A673 (cell line): ENCODE results near the gene ZIC4. TPM values are rescaled to one million over a fixed set of nuclear protein-coding genes. Genes with fewer than 3 reads are reported as not detected.

Source experiments
- BruUV-seq: library from RNA; stranded (reverse); fragments of 400-500 nt; replicated peaks from 2 replicates; lab custom pipeline; 2021; lab: Mats Ljungman, UMichigan
- CTCF ChIA-PET: fragments of 300-600 bp; sonication (Branson Sonifier 250); formaldehyde crosslinking; loops from one replicate; lab custom pipeline; 2022; ENCODE audit warnings: antibody characterized with exemption; lab: Charles Lee
- POLR2A ChIA-PET: fragments of 300-600 bp; sonication (Branson Sonifier 250); formaldehyde crosslinking; loops from one replicate; lab custom pipeline; 2022; ENCODE audit warnings: antibody characterized with exemption; ENCODE audit not compliant: low non-redundant PET; lab: Charles Lee
- DNase-seq: peaks from one replicate; pipeline ENCODE4 v3.0.0-alpha.2; 2015; ENCODE audit warnings: low spot score
- H3K27ac ChIP-seq: fragments of 200-600 bp; sonication (generic); 2 replicates; pipeline ENCODE4 v1.5.1; 2016; ENCODE audit warnings: mixed run types, low read depth, mild to moderate bottlenecking, mixed read lengths, antibody characterized with exemption, low read length; ENCODE audit not compliant: poor library complexity, severe bottlenecking
- H3K27me3 ChIP-seq: fragments of 200-600 bp; sonication (generic); replicated peaks from 2 replicates; pipeline ENCODE4 v1.6.1; 2017; ENCODE audit warnings: mixed run types, low read depth, mild to moderate bottlenecking, mixed read lengths, antibody characterized with exemption, low read length; ENCODE audit not compliant: insufficient read depth, poor library complexity
- H3K36me3 ChIP-seq: fragments of 200-600 bp; sonication (generic); 2 replicates; pipeline ENCODE4 v1.6.1; 2016; ENCODE audit warnings: mixed run types, mild to moderate bottlenecking, mixed read lengths, antibody characterized with exemption, low read length; ENCODE audit not compliant: insufficient read depth, poor library complexity, severe bottlenecking
- H3K4me1 ChIP-seq: fragments of 200-600 bp; sonication (generic); 2 replicates; pipeline ENCODE4 v1.6.1; 2017; ENCODE audit warnings: mixed run types, mild to moderate bottlenecking, mixed read lengths, antibody characterized with exemption, low read length; ENCODE audit not compliant: insufficient read depth, poor library complexity, severe bottlenecking
- H3K4me3 ChIP-seq: fragments of 200-600 bp; sonication (generic); 2 replicates; pipeline ENCODE4 v1.5.1; 2016; ENCODE audit warnings: low read depth, mixed run types, mild to moderate bottlenecking, mixed read lengths, low read length; ENCODE audit not compliant: poor library complexity, severe bottlenecking
- H3K9me3 ChIP-seq: fragments of 200-600 bp; sonication (generic); 2 replicates; pipeline ENCODE4 v1.6.1; 2016; ENCODE audit warnings: mixed run types, low read depth, mild to moderate bottlenecking, mixed read lengths, antibody characterized with exemption, low read length; ENCODE audit not compliant: poor library complexity, severe bottlenecking
- EZH2 ChIP-seq: fragments of 200-600 bp; sonication (generic); IDR thresholded peaks from 2 replicates; pipeline ENCODE4 v1.6.1; 2017; ENCODE audit warnings: borderline replicate concordance, low read depth, mild to moderate bottlenecking, mixed read lengths, antibody characterized with exemption, low read length; ENCODE audit not compliant: poor library complexity, severe bottlenecking
- intact Hi-C: fragments of 100-400 bp; cut with micrococcal nuclease; formaldehyde crosslinking; loops from one replicate; pipeline ENCODE4 v1.10.0; 2022; ENCODE audit not compliant: unreplicated experiment
- total RNA-seq: library from RNA; stranded (reverse); gene quantifications from 2 replicates; pipeline ENCODE4 v1.2.3, GENCODE V29; 2021
- TF ChIP-seq, protein P1 (sequence below): fragments of 300-800, 200-600 bp; sonication (generic); conservative IDR thresholded peaks from 2 replicates; pipeline ENCODE4 v1.5.1; 2017; ENCODE audit warnings: low read depth, mild to moderate bottlenecking, antibody characterized with exemption, low read length, moderate library complexity, mixed read lengths

The ZIC4 gene
- total RNA-seq, 1 experiment from 2014 or later, result 0.47 TPM

DNA sequence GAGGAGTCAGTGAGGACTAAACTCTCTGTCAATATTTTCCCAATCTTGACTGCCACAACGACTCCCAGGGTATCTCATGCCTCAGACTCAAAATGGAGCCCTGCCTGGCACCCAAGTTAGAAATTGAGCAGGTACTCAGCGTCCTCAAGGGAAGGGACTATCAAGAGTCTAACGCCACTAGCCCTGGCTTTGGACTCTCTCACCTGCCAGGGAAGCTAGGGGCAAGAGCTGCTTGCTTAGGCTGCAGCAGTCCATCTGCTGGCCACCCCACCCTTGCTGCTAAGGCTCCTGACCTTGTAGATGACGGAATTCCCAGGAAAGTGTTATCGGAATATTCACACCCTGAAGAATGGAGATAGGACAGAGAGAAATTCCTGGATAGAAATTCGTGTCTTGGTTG lies 33.0 kb downstream of the ZIC4 start:
- H3K27ac ChIP-seq, result no peak overlapping the region
- no peak overlapping the region for H3K4me3 ChIP-seq
- no peaks in the 10 kb centered on the region for H3K36me3 ChIP-seq
- CTCF ChIA-PET, result no interaction called here
- H3K27me3 ChIP-seq, result peaks cover 100% of the 10 kb centered on the region
- POLR2A ChIA-PET, result no interaction called here
- intact Hi-C loops, result no loop called here
- no TSS peak for BruUV-seq
- H3K4me1 ChIP-seq, result no peaks in the 10 kb centered on the region
- DNase-seq, result no peak
- no peaks in the 10 kb centered on the region for H3K9me3 ChIP-seq
- no peak for TF ChIP-seq EZH2
- TF ChIP-seq, protein P1, sequence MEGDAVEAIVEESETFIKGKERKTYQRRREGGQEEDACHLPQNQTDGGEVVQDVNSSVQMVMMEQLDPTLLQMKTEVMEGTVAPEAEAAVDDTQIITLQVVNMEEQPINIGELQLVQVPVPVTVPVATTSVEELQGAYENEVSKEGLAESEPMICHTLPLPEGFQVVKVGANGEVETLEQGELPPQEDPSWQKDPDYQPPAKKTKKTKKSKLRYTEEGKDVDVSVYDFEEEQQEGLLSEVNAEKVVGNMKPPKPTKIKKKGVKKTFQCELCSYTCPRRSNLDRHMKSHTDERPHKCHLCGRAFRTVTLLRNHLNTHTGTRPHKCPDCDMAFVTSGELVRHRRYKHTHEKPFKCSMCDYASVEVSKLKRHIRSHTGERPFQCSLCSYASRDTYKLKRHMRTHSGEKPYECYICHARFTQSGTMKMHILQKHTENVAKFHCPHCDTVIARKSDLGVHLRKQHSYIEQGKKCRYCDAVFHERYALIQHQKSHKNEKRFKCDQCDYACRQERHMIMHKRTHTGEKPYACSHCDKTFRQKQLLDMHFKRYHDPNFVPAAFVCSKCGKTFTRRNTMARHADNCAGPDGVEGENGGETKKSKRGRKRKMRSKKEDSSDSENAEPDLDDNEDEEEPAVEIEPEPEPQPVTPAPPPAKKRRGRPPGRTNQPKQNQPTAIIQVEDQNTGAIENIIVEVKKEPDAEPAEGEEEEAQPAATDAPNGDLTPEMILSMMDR, result no peak

DNA sequence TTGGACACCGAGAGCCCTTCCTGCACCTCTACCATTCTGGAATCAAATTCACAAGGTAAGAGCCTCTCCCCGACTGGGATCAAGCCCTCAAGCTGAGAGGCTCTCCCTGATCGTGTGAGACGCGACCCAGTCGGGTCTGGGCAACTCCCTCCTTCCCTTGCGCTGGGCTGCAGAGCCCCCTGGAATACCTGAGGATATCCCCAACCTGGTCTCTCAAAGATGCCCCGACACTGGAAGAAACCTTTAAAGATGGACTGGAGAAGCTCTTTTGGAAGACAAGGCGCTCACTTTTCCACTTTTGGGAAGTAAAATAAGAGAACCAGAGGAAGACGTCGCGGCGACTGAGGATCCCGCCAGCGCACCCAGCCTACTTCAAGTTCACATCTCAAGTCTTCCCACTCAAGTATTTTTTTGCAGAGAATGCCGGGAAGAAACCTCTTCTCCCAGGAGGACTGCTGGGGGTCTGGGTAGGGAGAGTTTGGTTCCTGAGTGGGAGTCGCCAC lies 33.8 kb downstream of the ZIC4 start:
- BruUV-seq, result no TSS peak
- TF ChIP-seq, protein P1, result no peak
- TF ChIP-seq EZH2, result peak; percentile 86
- Histone ChIP-seq H3K27me3 (peaks cover 100% of the 10 kb centered on the region), H3K9me3 (no peaks in the 10 kb centered on the region), H3K4me3 (no peak overlapping the region), H3K27ac (no peak overlapping the region), H3K36me3 (no peaks in the 10 kb centered on the region), H3K4me1 (no peaks in the 10 kb centered on the region)
- no peak for DNase-seq
- POLR2A ChIA-PET, result no interaction called here
- intact Hi-C loops, result no loop called here
- CTCF ChIA-PET, result no interaction called here

DNA sequence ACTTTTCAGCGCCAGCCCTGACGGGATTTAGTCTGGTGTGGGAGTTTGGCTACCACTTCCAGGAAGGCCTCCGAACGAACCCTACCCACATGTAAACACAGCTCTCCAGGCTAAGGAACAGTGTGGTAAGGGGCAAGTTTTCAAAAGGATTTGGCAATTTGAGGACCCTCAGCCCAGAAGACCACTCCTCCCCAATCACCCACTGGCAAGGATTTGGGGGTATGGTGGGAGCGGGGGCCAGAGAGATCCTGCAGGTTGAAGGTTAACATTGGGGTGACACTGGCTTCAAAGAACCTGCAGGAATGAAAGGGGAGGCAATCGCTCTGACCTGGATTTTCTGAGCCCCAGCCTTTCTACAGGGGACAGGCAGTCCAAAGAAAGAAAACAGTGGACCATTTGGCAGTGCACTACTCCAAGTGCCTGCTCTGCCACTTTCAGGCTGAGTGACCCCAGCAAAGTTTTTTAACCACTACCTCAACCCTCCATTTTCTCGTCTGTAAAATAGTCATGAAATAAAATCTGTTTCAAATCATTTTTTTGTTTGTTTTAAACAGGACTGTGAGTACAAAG lies 34.5 kb downstream of the ZIC4 start:
- intact Hi-C loops, result no loop called here

More for the DNA sequence above, 34.5 kb downstream of the ZIC4 start:
- Histone ChIP-seq H3K27me3 (peaks cover 100% of the 10 kb centered on the region), H3K4me1 (no peaks in the 10 kb centered on the region), H3K4me3 (no peak overlapping the region), H3K9me3 (no peaks in the 10 kb centered on the region), H3K27ac (no peak overlapping the region), H3K36me3 (no peaks in the 10 kb centered on the region)
- BruUV-seq, result no TSS peak
- CTCF ChIA-PET, result no interaction called here
- no peak for DNase-seq
- POLR2A ChIA-PET, result no interaction called here
- TF ChIP-seq, protein P1, result no peak
- no peak for TF ChIP-seq EZH2
